Neural cell (in vitro differentiated cells): ENCODE measurements around the gene EIF2B1.

Experiments
- CTCF ChIP-seq: fragments of 450-650 bp; IDR thresholded peaks from 2 replicates; pipeline ENCODE4 v1.5.1; 2014; ENCODE audit warnings: antibody characterized with exemption, mild to moderate bottlenecking, moderate library complexity; ENCODE audit not compliant: poor library complexity, severe bottlenecking
- EP300 ChIP-seq: fragments of 450-650 bp; conservative IDR thresholded peaks from 2 replicates; pipeline ENCODE4 v1.6.1; 2014; ENCODE audit warnings: antibody characterized with exemption, mild to moderate bottlenecking, moderate library complexity; ENCODE audit not compliant: poor library complexity, severe bottlenecking
- EZH2 ChIP-seq: fragments of 200-600, 300-800 bp; shearing (Covaris generic), sonication (generic); IDR thresholded peaks from 2 replicates; pipeline ENCODE4 v1.6.1; 2014; ENCODE audit warnings: antibody characterized with exemption, low read length, borderline replicate concordance, mild to moderate bottlenecking; ENCODE audit not compliant: insufficient read depth, poor library complexity, severe bottlenecking
- POLR2AphosphoS5 ChIP-seq: IDR thresholded peaks from 2 replicates; pipeline ENCODE4 v1.6.1; 2012
- RAD21 ChIP-seq: fragments of 450-650 bp; conservative IDR thresholded peaks from 2 replicates; pipeline ENCODE4 v1.6.1; 2014; ENCODE audit warnings: antibody characterized with exemption, mild to moderate bottlenecking, moderate library complexity
- REST ChIP-seq: IDR thresholded peaks from 2 replicates; pipeline ENCODE4 v1.6.1; 2012; ENCODE audit warnings: borderline replicate concordance
- TAF1 ChIP-seq: IDR thresholded peaks from 2 replicates; pipeline ENCODE4 v1.6.1; 2012; ENCODE audit warnings: low read depth

GRCh38 chr12:123614531-123614930 lies 19.0 kb downstream of the EIF2B1 start:
- no peak for TF ChIP-seq CTCF
- no peak for TF ChIP-seq EZH2
- no peak for TF ChIP-seq POLR2AphosphoS5
- no peak for TF ChIP-seq TAF1
- no peak for TF ChIP-seq REST
- no peak for TF ChIP-seq RAD21
- no peak for TF ChIP-seq EP300
